HCT116 (cell line): ENCODE data around the gene SRSF2. TPM values are rescaled to one million over a fixed set of nuclear protein-coding genes. Genes with fewer than 3 reads are reported as not detected.

Experiments used
- ATAC-seq: fragments of 200-7000 bp; cut with Tn5 transposase; 2 replicates; pipeline ENCODE4 v1.9.1; 2020; ENCODE audit warnings: mild to moderate bottlenecking, moderate library complexity
- BruUV-seq: library from RNA; stranded (reverse); fragments of 400-500 nt; replicated peaks from 2 replicates; lab custom pipeline; 2021; lab: Mats Ljungman, UMichigan
- CTCF ChIA-PET: fragments of 300-600 bp; sonication (Branson Sonifier 250); formaldehyde crosslinking; loops from one replicate; lab custom pipeline; 2021; ENCODE audit warnings: antibody characterized with exemption; lab: Charles Lee
- POLR2A ChIA-PET: fragments of 300-600, 350-600 bp; sonication (Branson Sonifier 250); formaldehyde crosslinking; loops from one replicate; lab custom pipeline; 2021; ENCODE audit warnings: antibody characterized with exemption; lab: Charles Lee
- RAD21 ChIA-PET, 2 experiments: fragments of 300-600 bp; sonication (Branson Sonifier 250); formaldehyde crosslinking; loops; one replicate each; lab custom pipeline; 2023; ENCODE audit warnings: low total read pairs in 2 of 2; ENCODE audit not compliant: uncharacterized antibody in 2 of 2, unreplicated experiment in 2 of 2, low non-redundant PET in 1 of 2; lab: Charles Lee
- DNase-seq: peaks from one replicate; pipeline ENCODE4 v3.0.0-alpha.2; 2010; ENCODE audit warnings: low read depth, low spot score
- H2AFZ ChIP-seq: fragments of 200-600 bp; shearing (Covaris generic), sonication (generic); 2 replicates; pipeline ENCODE4 v1.6.1; 2017; ENCODE audit warnings: low read depth, mixed run types, mixed read lengths, antibody characterized with exemption, low read length; ENCODE audit not compliant: poor library complexity, severe bottlenecking
- H3K27ac ChIP-seq: 2 replicates; pipeline ENCODE4 v1.5.1; 2012; ENCODE audit warnings: low read depth, low read length
- H3K27me3 ChIP-seq: fragments of 200-600 bp; sonication (generic); 2 replicates; pipeline ENCODE4 v1.6.1; 2016; ENCODE audit warnings: mixed run types, low read length, mixed read lengths; ENCODE audit not compliant: insufficient read depth
- H3K36me3 ChIP-seq, 2 experiments: fragments of 200-500 bp in 1 of 2; fragments of 200-600 bp in 1 of 2; sonication (Bioruptor generic) in 1 of 2; sonication (generic) in 1 of 2; 2 replicates each; pipeline versions ENCODE4 v1.5.1 to v1.6.1; 2014 to 2016; ENCODE audit warnings: low read length in 2 of 2, inconsistent platforms in 1 of 2, mixed read lengths in 1 of 2, mixed run types in 1 of 2; ENCODE audit not compliant: insufficient read depth in 2 of 2, control insufficient read depth in 1 of 2
- H3K4me1 ChIP-seq, 2 experiments: fragments of 200-600 bp in 1 of 2; sonication (generic) in 1 of 2; 2 replicates each; pipeline versions ENCODE4 v1.5.1 to v1.6.1; 2012 to 2017; ENCODE audit warnings: low read length in 2 of 2, inconsistent platforms in 1 of 2, mild to moderate bottlenecking in 1 of 2, mixed read lengths in 1 of 2, mixed run types in 1 of 2, moderate library complexity in 1 of 2; ENCODE audit not compliant: insufficient read depth in 2 of 2, control insufficient read depth in 1 of 2
- H3K4me2 ChIP-seq: fragments of 200-600 bp; sonication (generic); 2 replicates; pipeline ENCODE4 v1.6.1; 2017; ENCODE audit warnings: mixed run types, low read length, mixed read lengths
- H3K4me3 ChIP-seq, 2 experiments: fragments of 200-600 bp in 1 of 2; sonication (generic) in 1 of 2; replicated peaks in 1 of 2; 2 replicates each; pipeline ENCODE4 v1.5.1; 2011 to 2016; ENCODE audit warnings: low read length in 2 of 2, control low read depth in 1 of 2, low read depth in 1 of 2, mild to moderate bottlenecking in 1 of 2, mixed read lengths in 1 of 2, mixed run types in 1 of 2
- H3K79me2 ChIP-seq: fragments of 200-600 bp; sonication (generic); 2 replicates; pipeline ENCODE4 v1.6.1; 2017; ENCODE audit warnings: mild to moderate bottlenecking, mixed run types, low read length, moderate library complexity, mixed read lengths; ENCODE audit not compliant: insufficient read depth
- H3K9ac ChIP-seq: fragments of 200-600 bp; sonication (generic); 2 replicates; pipeline ENCODE4 v1.6.1; 2016; ENCODE audit warnings: low read length, mixed read lengths
- H3K9me2 ChIP-seq: fragments of 200-600 bp; sonication (generic), shearing (Covaris generic); 2 replicates; pipeline ENCODE4 v1.6.1; 2017; ENCODE audit warnings: mixed run types, mild to moderate bottlenecking, moderate library complexity; ENCODE audit not compliant: insufficient read depth
- H3K9me3 ChIP-seq, 2 experiments: fragments of 200-500 bp in 1 of 2; fragments of 200-600 bp in 1 of 2; sonication (Bioruptor generic) in 1 of 2; sonication (generic) in 1 of 2; 2 replicates each; pipeline ENCODE4 v1.6.1; 2014 to 2017; ENCODE audit warnings: low read length in 2 of 2, mixed read lengths in 2 of 2, inconsistent platforms in 1 of 2, low read depth in 1 of 2, mild to moderate bottlenecking in 1 of 2, mixed run types in 1 of 2, moderate library complexity in 1 of 2; ENCODE audit not compliant: control insufficient read depth in 1 of 2, insufficient read depth in 1 of 2
- H4K20me1 ChIP-seq: fragments of 200-600 bp; sonication (generic), shearing (Covaris generic); 2 replicates; pipeline ENCODE4 v1.6.1; 2017; ENCODE audit warnings: mixed run types, mild to moderate bottlenecking, moderate library complexity; ENCODE audit not compliant: insufficient read depth
- CBX3 ChIP-seq: IDR thresholded peaks from 2 replicates; pipeline ENCODE4 v1.6.1; 2012; ENCODE audit warnings: low read depth
- CEBPB ChIP-seq: IDR thresholded peaks from 2 replicates; pipeline ENCODE4 v1.6.1; 2012; ENCODE audit warnings: low read depth
- CTCF ChIP-seq, 3 experiments: fragments of 200-600 bp in 1 of 3; sonication (generic) in 1 of 3; IDR thresholded peaks in 2 of 3; conservative IDR thresholded peaks in 1 of 3; 2 replicates each; pipeline ENCODE4 v1.5.1; 2012 to 2017; ENCODE audit warnings: low read depth in 2 of 3, low read length in 2 of 3, antibody characterized with exemption in 1 of 3, borderline replicate concordance in 1 of 3, control low read depth in 1 of 3, mild to moderate bottlenecking in 1 of 3, mixed read lengths in 1 of 3, mixed run types in 1 of 3, moderate library complexity in 1 of 3; ENCODE audit not compliant: insufficient read depth in 1 of 3
- EGR1 ChIP-seq: IDR thresholded peaks from 2 replicates; pipeline ENCODE4 v1.6.1; 2012; ENCODE audit warnings: low read depth
- ELF1 ChIP-seq: IDR thresholded peaks from 2 replicates; pipeline ENCODE4 v1.6.1; 2012; ENCODE audit warnings: low read depth, borderline replicate concordance
- EZH2phosphoT487 ChIP-seq: fragments of 200-600 bp; IDR thresholded peaks from 2 replicates; pipeline ENCODE4 v1.6.1; 2018; ENCODE audit warnings: antibody characterized with exemption, borderline replicate concordance
- JUND ChIP-seq: IDR thresholded peaks from 2 replicates; pipeline ENCODE4 v1.6.1; 2012
- POLR2AphosphoS5 ChIP-seq: IDR thresholded peaks from 2 replicates; pipeline ENCODE4 v1.6.1; 2011; ENCODE audit warnings: mild to moderate bottlenecking, low read depth, low read length, moderate library complexity
- REST ChIP-seq: IDR thresholded peaks from 2 replicates; pipeline ENCODE4 v1.6.1; 2012; ENCODE audit warnings: low read depth
- SIN3A ChIP-seq: IDR thresholded peaks from 2 replicates; pipeline ENCODE4 v1.6.1; 2012; ENCODE audit warnings: low read depth
- SP1 ChIP-seq: IDR thresholded peaks from 2 replicates; pipeline ENCODE4 v1.6.1; 2012; ENCODE audit warnings: low read depth
- SRF ChIP-seq: IDR thresholded peaks from 2 replicates; pipeline ENCODE4 v1.6.1; 2012; ENCODE audit warnings: low read depth
- ZNF274 ChIP-seq: fragments of 200-500 bp; sonication (Bioruptor generic); IDR thresholded peaks from 2 replicates; pipeline ENCODE4 v1.6.1; 2014; ENCODE audit warnings: mild to moderate bottlenecking, low read depth, low read length, inconsistent platforms
- intact Hi-C: fragments of 100-400 bp; cut with micrococcal nuclease; formaldehyde crosslinking; loops from 2 replicates; pipeline ENCODE4 v1.10.0; 2022
- total RNA-seq: library from RNA; stranded (reverse); gene quantifications from one replicate; pipeline ENCODE4 v1.2.1, GENCODE V29; 2021; ENCODE audit not compliant: unreplicated experiment
- TF ChIP-seq, protein P1 (sequence below): IDR thresholded peaks from 2 replicates; pipeline ENCODE4 v1.6.1; 2012

The SRSF2 gene
- total RNA-seq, 1 experiment from 2014 or later = 422 TPM

DNA sequence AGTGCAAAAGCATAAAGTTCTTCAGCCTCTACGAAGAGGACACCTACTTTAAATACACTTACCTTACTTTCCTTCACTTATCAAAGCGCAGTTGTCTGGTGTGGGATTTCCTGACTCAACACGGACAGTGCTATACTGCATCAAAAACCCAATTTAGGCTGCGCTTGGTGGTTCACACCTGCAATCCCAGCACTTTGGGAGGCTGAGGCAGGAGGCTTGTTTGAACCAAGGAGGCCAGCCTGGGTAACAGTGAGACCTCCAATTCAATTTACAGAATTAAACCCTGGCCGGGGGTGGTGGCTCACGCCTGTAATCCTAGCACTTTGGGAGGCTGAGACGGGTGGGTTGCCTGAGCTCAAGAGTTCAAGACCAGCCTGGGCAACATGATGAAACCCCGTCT is 14.9 kb downstream of the SRSF2 start (continued):
- TF ChIP-seq REST (no peak), EGR1 (no peak), ELF1 (no peak)

DNA sequence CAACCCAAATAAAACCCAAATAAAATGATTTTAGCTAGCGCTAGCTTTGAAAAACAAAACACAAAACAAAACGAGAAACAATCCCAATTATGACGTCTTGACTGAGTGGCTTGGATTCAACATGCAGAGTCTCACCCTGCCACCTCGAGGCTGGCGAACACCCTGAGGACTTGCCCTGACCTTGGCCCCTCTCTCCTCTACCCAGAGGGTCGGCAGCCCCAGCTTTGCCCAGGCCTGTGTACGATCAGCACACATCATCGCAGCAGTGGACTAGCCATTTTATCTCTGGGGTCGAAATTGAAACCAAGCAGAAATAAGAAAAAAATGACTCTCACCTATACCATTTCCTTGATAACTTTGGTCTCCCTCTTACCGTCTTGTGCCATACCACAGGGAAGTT is 15.7 kb downstream of the SRSF2 start:
- Histone ChIP-seq H3K9me3 (no peaks in the 10 kb centered on the region), H3K4me3 (no peak overlapping the region), H3K79me2 (peaks cover 69% of the 10 kb centered on the region), H3K27me3 (no peaks in the 10 kb centered on the region), H2AFZ (no peak overlapping the region), H4K20me1 (no peaks in the 10 kb centered on the region; the same call in 1 of the 2 replicates), H3K27ac (no peak overlapping the region), H3K4me1 (peaks cover 6 to 10% of the 10 kb centered on the region in 2 experiments), H3K9me2 (no peaks in the 10 kb centered on the region), H3K9ac (no peak overlapping the region), H3K4me2 (no peak overlapping the region), H3K36me3 (peaks cover 69 to 78% of the 10 kb centered on the region in 2 experiments)
- no peak for TF ChIP-seq SP1
- TF ChIP-seq SRF = no peak
- TF ChIP-seq EZH2phosphoT487 = no peak
- no peak for TF ChIP-seq POLR2AphosphoS5
- no peak for TF ChIP-seq ZNF274
- TF ChIP-seq, protein P1, sequence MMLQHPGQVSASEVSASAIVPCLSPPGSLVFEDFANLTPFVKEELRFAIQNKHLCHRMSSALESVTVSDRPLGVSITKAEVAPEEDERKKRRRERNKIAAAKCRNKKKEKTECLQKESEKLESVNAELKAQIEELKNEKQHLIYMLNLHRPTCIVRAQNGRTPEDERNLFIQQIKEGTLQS = no peak
- no peak for TF ChIP-seq CEBPB
- TF ChIP-seq CBX3 = no peak
- no peak for TF ChIP-seq JUND
- no peak for TF ChIP-seq SIN3A
- no peak for TF ChIP-seq CTCF (IDR thresholded peaks at IDR 0.05 in 2 of 3, conservative IDR thresholded peaks at IDR 0.05 in 1 of 3; ENCODE audit: borderline replicate concordance in 1 of 3, insufficient read depth in 1 of 3, low read depth in 2 of 3, low read length in 2 of 3)
- intact Hi-C loops = no loop called here
- ATAC-seq = no peak
- DNase-seq = no peak
- ChIA-PET CTCF (no interaction called here), RAD21 (no interaction called here), POLR2A (no interaction called here)
- no TSS peak for BruUV-seq
